HepG2 (cell line): Measurements from ENCODE around the gene SMOC1. TPM values are rescaled to one million over a fixed set of nuclear protein-coding genes. Genes with fewer than 3 reads are reported as not detected.

Experiments used
- BORCS8-MEF2B ChIP-seq: sonication (generic); formaldehyde crosslinking; IDR thresholded peaks from 2 replicates; pipeline ENCODE4 v1.8.0; 2022; ENCODE audit warnings: mild to moderate bottlenecking, missing genetic modification reagents
- FOXP1 ChIP-seq, 2 experiments: fragments of 450-650 bp in 1 of 2; IDR thresholded peaks; 2 replicates each; pipeline ENCODE4 v1.6.1; 2017 to 2018; ENCODE audit warnings: antibody characterized with exemption in 1 of 2
- IRF2 ChIP-seq: IDR thresholded peaks from 2 replicates; pipeline ENCODE4 v1.6.1; 2018; ENCODE audit warnings: missing genetic modification reagents, missing compliant biosample characterization
- KLF11 ChIP-seq: IDR thresholded peaks from 2 replicates; pipeline ENCODE4 v1.6.1; 2016; ENCODE audit warnings: missing compliant biosample characterization
- MYC ChIP-seq: sonication (generic); formaldehyde crosslinking; IDR thresholded peaks from 2 replicates; pipeline ENCODE4 v1.9.0; 2021; ENCODE audit warnings: missing genetic modification reagents, borderline replicate concordance
- NCOA5 ChIP-seq: sonication (generic); formaldehyde crosslinking; IDR thresholded peaks from 2 replicates; pipeline ENCODE4 v1.4.0; 2020; ENCODE audit warnings: missing genetic modification reagents
- PHF8 ChIP-seq: sonication (generic); formaldehyde crosslinking; IDR thresholded peaks from 2 replicates; pipeline ENCODE4 v1.5.0; 2020; ENCODE audit warnings: missing genetic modification reagents
- SOX13 ChIP-seq, 3 experiments: fragments of 450-650 bp in 1 of 3; sonication (generic) in 1 of 3; formaldehyde crosslinking in 1 of 3; IDR thresholded peaks in 2 of 3; conservative IDR thresholded peaks in 1 of 3; 2 replicates each; pipeline versions ENCODE4 v1.5.0 to v1.6.1; 2016 to 2020; ENCODE audit warnings: antibody characterized with exemption in 1 of 3, mild to moderate bottlenecking in 1 of 3, missing compliant biosample characterization in 1 of 3, missing genetic modification reagents in 1 of 3, moderate library complexity in 1 of 3
- TAF15 ChIP-seq: fragments of 200-400 bp; formaldehyde crosslinking; IDR thresholded peaks from one replicate; pipeline ENCODE4 v1.6.1; 2018; ENCODE audit warnings: mild to moderate bottlenecking, low read depth, low read length; ENCODE audit not compliant: poor library complexity, severe bottlenecking
- ZBTB3 ChIP-seq: sonication (generic); formaldehyde crosslinking; IDR thresholded peaks from 2 replicates; pipeline ENCODE4 v1.4.0; 2020; ENCODE audit warnings: low read depth, mild to moderate bottlenecking, moderate library complexity, missing genetic modification reagents, borderline replicate concordance
- ZC3H13 ChIP-seq: sonication (generic); formaldehyde crosslinking; IDR thresholded peaks from 2 replicates; pipeline ENCODE4 v1.8.1; 2023; ENCODE audit warnings: mild to moderate bottlenecking, missing genetic modification reagents, moderate library complexity
- ZFP1 ChIP-seq: IDR thresholded peaks from 2 replicates; pipeline ENCODE4 v1.6.1; 2016
- ZFYVE20 ChIP-seq: sonication (generic); formaldehyde crosslinking; IDR thresholded peaks from 2 replicates; pipeline ENCODE4 v1.8.0; 2023; ENCODE audit warnings: low read depth, mild to moderate bottlenecking, moderate library complexity, missing genetic modification reagents, borderline replicate concordance
- ZNF136 ChIP-seq: sonication (generic); formaldehyde crosslinking; IDR thresholded peaks from 2 replicates; pipeline ENCODE4 v1.8.1; 2022; ENCODE audit warnings: low read depth, mild to moderate bottlenecking, moderate library complexity, missing genetic modification reagents
- ZNF292 ChIP-seq: sonication (generic); formaldehyde crosslinking; IDR thresholded peaks from 2 replicates; pipeline ENCODE4 v1.8.1; 2022; ENCODE audit warnings: mild to moderate bottlenecking, low read depth, missing genetic modification reagents, borderline replicate concordance
- ZNF556 ChIP-seq: sonication (generic); formaldehyde crosslinking; IDR thresholded peaks from 2 replicates; pipeline ENCODE4 v1.4.0; 2020; ENCODE audit warnings: mild to moderate bottlenecking, missing genetic modification reagents, borderline replicate concordance
- ZNF570 ChIP-seq: sonication (generic); formaldehyde crosslinking; IDR thresholded peaks from 2 replicates; pipeline ENCODE4 v1.4.0; 2020; ENCODE audit warnings: mild to moderate bottlenecking, missing genetic modification reagents, borderline replicate concordance
- ZNF598 ChIP-seq: sonication (generic); formaldehyde crosslinking; IDR thresholded peaks from 2 replicates; pipeline ENCODE4 v1.5.1; 2020; ENCODE audit warnings: mild to moderate bottlenecking, missing genetic modification reagents, borderline replicate concordance
- ZNF7 ChIP-seq: IDR thresholded peaks from 2 replicates; pipeline ENCODE4 v1.6.1; 2016; ENCODE audit warnings: missing biosample characterization, missing genetic modification reagents
- ZNF772 ChIP-seq: sonication (generic); formaldehyde crosslinking; IDR thresholded peaks from 2 replicates; pipeline ENCODE4 v1.5.0; 2020; ENCODE audit warnings: mild to moderate bottlenecking, missing genetic modification reagents
- polyA plus RNA-seq, 8 experiments: library from polyadenylated mRNA; depleted of rRNA in 3 of 8; stranded (reverse) in 7 of 8; unstranded in 1 of 8; fragments of >200 nt; fragmentation: Illumina TruSeq in 4 of 8; extraction: Trizol in 4 of 8; gene quantifications; 2 replicates each; pipeline versions ENCODE4 v1.2.1 to v1.2.3, GENCODE V29; 2011 to 2016; ENCODE audit warnings: low read depth in 4 of 8, missing spikeins in 1 of 8, mixed read lengths in 1 of 8; ENCODE audit not compliant: insufficient read depth in 1 of 8
- total RNA-seq, 5 experiments: library from RNA; depleted of rRNA; stranded (reverse); fragments of >200 nt; fragmentation: Illumina TruSeq; extraction: Trizol; gene quantifications; 2 replicates each; pipeline ENCODE4 v1.2.3, GENCODE V29; 2016; ENCODE audit warnings: low read depth in 1 of 5
- TF ChIP-seq, protein P1 (sequence below), 2 experiments: IDR thresholded peaks; 2 replicates each; pipeline ENCODE4 v1.6.1; 2011 to 2012; ENCODE audit warnings: low read length in 2 of 2, borderline replicate concordance in 1 of 2, low read depth in 1 of 2, mild to moderate bottlenecking in 1 of 2, moderate library complexity in 1 of 2
- TF ChIP-seq, protein P2 (sequence below): sonication (generic); formaldehyde crosslinking; IDR thresholded peaks from 2 replicates; pipeline ENCODE4 v1.4.0; 2020; ENCODE audit warnings: missing genetic modification reagents
- TF ChIP-seq, protein P3 (sequence below): sonication (generic); formaldehyde crosslinking; IDR thresholded peaks from 2 replicates; pipeline ENCODE4 v1.4.0; 2020; ENCODE audit warnings: missing genetic modification reagents, mild to moderate bottlenecking, borderline replicate concordance

Gene SMOC1
- total and polyA plus RNA-seq, 2 of the 13 experiments (the other 11 are each of a cell fraction or from before 2014, with no cell fraction given) = 17.8 to 35.6 TPM

DNA sequence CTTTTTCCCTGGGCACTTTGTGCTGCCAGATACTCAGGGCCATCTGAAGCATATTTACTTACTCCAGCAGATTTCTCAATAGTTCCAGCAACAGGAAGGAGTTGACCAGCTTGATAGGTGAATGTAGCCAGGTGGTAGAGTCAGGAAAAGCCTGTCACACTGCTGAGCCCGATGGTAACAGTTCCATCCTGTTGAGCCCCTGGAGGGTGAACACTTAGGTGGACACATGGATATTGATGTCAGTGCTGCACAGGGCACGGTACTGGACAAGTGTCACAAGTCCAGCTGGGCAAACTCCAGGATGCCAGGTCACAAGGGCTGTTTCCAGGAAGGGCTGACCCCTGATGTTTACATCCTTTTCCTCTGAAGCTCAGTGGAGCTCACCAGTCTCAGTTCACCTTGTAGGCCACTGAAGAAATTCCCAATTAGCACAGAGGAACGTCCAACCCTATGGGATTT, 2.3 kb upstream of the SMOC1 start (continued):
- TF ChIP-seq ZFYVE20 (CRISPR knock-in tag) = no peak
- TF ChIP-seq ZFP1 (CRISPR knock-in tag) = no peak
- peak; percentile 92; the same call in 1 of the 2 replicates for TF ChIP-seq ZNF292 (CRISPR knock-in tag)
- TF ChIP-seq IRF2 (CRISPR knock-in tag) = peak; percentile 85; the same call in 1 of the 2 replicates
- no peak for TF ChIP-seq SOX13 (IDR thresholded peaks at IDR 0.05)
- peak in 1 of 2 experiments; percentile 48; a peak in 1 of 4 replicates for TF ChIP-seq SOX13 (CRISPR knock-in tag; conservative IDR thresholded peaks at IDR 0.05 in 1 of 2, IDR thresholded peaks at IDR 0.05 in 1 of 2)
- no peak; the same call in 1 of the 2 replicates for TF ChIP-seq ZNF556
- no peak for TF ChIP-seq ZC3H13 (CRISPR knock-in tag)
- TF ChIP-seq ZNF772 (CRISPR knock-in tag) = no peak
- no peak for TF ChIP-seq ZBTB3 (CRISPR knock-in tag)
- TF ChIP-seq BORCS8-MEF2B (CRISPR knock-in tag) = peak; percentile 50; the same call in 1 of the 2 replicates
- no peak for TF ChIP-seq TAF15
- TF ChIP-seq FOXP1 (IDR thresholded peaks at IDR 0.05) = no peak
- TF ChIP-seq FOXP1 (CRISPR knock-in tag; IDR thresholded peaks at IDR 0.05) = peak; percentile 50
- no peak for TF ChIP-seq NCOA5 (CRISPR knock-in tag)
- TF ChIP-seq, protein P1, sequence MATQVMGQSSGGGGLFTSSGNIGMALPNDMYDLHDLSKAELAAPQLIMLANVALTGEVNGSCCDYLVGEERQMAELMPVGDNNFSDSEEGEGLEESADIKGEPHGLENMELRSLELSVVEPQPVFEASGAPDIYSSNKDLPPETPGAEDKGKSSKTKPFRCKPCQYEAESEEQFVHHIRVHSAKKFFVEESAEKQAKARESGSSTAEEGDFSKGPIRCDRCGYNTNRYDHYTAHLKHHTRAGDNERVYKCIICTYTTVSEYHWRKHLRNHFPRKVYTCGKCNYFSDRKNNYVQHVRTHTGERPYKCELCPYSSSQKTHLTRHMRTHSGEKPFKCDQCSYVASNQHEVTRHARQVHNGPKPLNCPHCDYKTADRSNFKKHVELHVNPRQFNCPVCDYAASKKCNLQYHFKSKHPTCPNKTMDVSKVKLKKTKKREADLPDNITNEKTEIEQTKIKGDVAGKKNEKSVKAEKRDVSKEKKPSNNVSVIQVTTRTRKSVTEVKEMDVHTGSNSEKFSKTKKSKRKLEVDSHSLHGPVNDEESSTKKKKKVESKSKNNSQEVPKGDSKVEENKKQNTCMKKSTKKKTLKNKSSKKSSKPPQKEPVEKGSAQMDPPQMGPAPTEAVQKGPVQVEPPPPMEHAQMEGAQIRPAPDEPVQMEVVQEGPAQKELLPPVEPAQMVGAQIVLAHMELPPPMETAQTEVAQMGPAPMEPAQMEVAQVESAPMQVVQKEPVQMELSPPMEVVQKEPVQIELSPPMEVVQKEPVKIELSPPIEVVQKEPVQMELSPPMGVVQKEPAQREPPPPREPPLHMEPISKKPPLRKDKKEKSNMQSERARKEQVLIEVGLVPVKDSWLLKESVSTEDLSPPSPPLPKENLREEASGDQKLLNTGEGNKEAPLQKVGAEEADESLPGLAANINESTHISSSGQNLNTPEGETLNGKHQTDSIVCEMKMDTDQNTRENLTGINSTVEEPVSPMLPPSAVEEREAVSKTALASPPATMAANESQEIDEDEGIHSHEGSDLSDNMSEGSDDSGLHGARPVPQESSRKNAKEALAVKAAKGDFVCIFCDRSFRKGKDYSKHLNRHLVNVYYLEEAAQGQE (IDR thresholded peaks at IDR 0.05; ENCODE audit: borderline replicate concordance in 1 of 2, low read depth in 1 of 2, low read length in 2 of 2) = no peak; a peak in 1 of 4 replicates
- TF ChIP-seq ZNF7 = no peak
- TF ChIP-seq, protein P2, sequence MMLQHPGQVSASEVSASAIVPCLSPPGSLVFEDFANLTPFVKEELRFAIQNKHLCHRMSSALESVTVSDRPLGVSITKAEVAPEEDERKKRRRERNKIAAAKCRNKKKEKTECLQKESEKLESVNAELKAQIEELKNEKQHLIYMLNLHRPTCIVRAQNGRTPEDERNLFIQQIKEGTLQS (CRISPR knock-in tag) = no peak
- TF ChIP-seq, protein P3, sequence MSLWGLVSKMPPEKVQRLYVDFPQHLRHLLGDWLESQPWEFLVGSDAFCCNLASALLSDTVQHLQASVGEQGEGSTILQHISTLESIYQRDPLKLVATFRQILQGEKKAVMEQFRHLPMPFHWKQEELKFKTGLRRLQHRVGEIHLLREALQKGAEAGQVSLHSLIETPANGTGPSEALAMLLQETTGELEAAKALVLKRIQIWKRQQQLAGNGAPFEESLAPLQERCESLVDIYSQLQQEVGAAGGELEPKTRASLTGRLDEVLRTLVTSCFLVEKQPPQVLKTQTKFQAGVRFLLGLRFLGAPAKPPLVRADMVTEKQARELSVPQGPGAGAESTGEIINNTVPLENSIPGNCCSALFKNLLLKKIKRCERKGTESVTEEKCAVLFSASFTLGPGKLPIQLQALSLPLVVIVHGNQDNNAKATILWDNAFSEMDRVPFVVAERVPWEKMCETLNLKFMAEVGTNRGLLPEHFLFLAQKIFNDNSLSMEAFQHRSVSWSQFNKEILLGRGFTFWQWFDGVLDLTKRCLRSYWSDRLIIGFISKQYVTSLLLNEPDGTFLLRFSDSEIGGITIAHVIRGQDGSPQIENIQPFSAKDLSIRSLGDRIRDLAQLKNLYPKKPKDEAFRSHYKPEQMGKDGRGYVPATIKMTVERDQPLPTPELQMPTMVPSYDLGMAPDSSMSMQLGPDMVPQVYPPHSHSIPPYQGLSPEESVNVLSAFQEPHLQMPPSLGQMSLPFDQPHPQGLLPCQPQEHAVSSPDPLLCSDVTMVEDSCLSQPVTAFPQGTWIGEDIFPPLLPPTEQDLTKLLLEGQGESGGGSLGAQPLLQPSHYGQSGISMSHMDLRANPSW = no peak
- TF ChIP-seq PHF8 (CRISPR knock-in tag) = no peak
- no peak for TF ChIP-seq KLF11
- TF ChIP-seq ZNF598 (CRISPR knock-in tag) = no peak; the same call in 1 of the 2 replicates
- TF ChIP-seq MYC = peak; percentile 32; the same call in 1 of the 2 replicates
- TF ChIP-seq ZNF570 = no peak
- TF ChIP-seq ZNF136 = no peak
